Fibroblast of skin of scalp (primary cell): Measurements from ENCODE around the gene KLHL35.

Experiments
- DNase-seq: peaks from one replicate; pipeline ENCODE4 v3.0.0-alpha.2; 2013

KLHL35 gene

GRCh38 chr11:75468534-75469340, 35.7 kb upstream of the KLHL35 start:
- no peak for DNase-seq

- no peak for DNase-seq
Observed at GRCh38 chr11:75467881-75468280, 34.9 kb upstream of the KLHL35 start.

- no peak for DNase-seq
Observed at GRCh38 chr11:75467311-75467710, 34.3 kb upstream of the KLHL35 start.

GRCh38 chr11:75465701-75466531, 32.9 kb upstream of the KLHL35 start:
- peak; percentile 77 for DNase-seq

- DNase-seq = no peak
Observed at GRCh38 chr11:75463106-75463774, 30.2 kb upstream of the KLHL35 start.

GRCh38 chr11:75462117-75462653, 29.2 kb upstream of the KLHL35 start:
- no peak for DNase-seq

- DNase-seq = no peak
Observed at GRCh38 chr11:75461151-75461550, 28.1 kb upstream of the KLHL35 start.

GRCh38 chr11:75456596-75457183, 23.7 kb upstream of the KLHL35 start:
- no peak for DNase-seq

GRCh38 chr11:75454987-75455386, 22.0 kb upstream of the KLHL35 start:
- DNase-seq = no peak

GRCh38 chr11:75453916-75454655, 21.1 kb upstream of the KLHL35 start:
- peak; percentile 66 for DNase-seq

GRCh38 chr11:75450826-75451821, 18.1 kb upstream of the KLHL35 start:
- DNase-seq = no peak

GRCh38 chr11:75450236-75450635, 17.2 kb upstream of the KLHL35 start:
- DNase-seq = no peak

- no peak for DNase-seq
Observed at GRCh38 chr11:75449776-75450175, 16.8 kb upstream of the KLHL35 start.

- DNase-seq = no peak
Observed at GRCh38 chr11:75449271-75449670, 16.3 kb upstream of the KLHL35 start.

- DNase-seq = no peak
Observed at GRCh38 chr11:75447415-75447814, 14.4 kb upstream of the KLHL35 start.

GRCh38 chr11:75445315-75445953, 12.4 kb upstream of the KLHL35 start:
- DNase-seq = peak; percentile 58

- no peak for DNase-seq
Observed at GRCh38 chr11:75443043-75443442, 10.0 kb upstream of the KLHL35 start.

- no peak for DNase-seq
Observed at GRCh38 chr11:75442161-75442885, 9.3 kb upstream of the KLHL35 start.

GRCh38 chr11:75441804-75442132, 8.8 kb upstream of the KLHL35 start:
- DNase-seq = no peak
